Measurements from ENCODE around the gene MGMT. TPM values are rescaled to one million over a fixed set of nuclear protein-coding genes. Genes with fewer than 3 reads are reported as not detected.

MGMT gene
- total RNA-seq, 1 donor from 2014 or later = 20.8 TPM

GRCh38 chr10:129523031-129523722 lies 56.1 kb downstream of the MGMT start:
- Mint-ChIP-seq H3K4me3 (ENCODE audit: unreplicated experiment) (no peak overlapping the region), H3K27ac (ENCODE audit: unreplicated experiment) (no peak overlapping the region), H3K36me3 (ENCODE audit: unreplicated experiment) (peaks cover 6% of the 10 kb centered on the region), H3K27me3 (ENCODE audit: unreplicated experiment) (no peaks in the 10 kb centered on the region), H3K9me3 (ENCODE audit: unreplicated experiment) (no peaks in the 10 kb centered on the region), H3K4me1 (ENCODE audit: unreplicated experiment) (no peaks in the 10 kb centered on the region)
- TF ChIP-seq CTCF (IDR thresholded peaks at IDR 0.05) = no peak
- DNase-seq (ENCODE audit: extremely low spot score, unreplicated experiment) = peak; percentile 69

GRCh38 chr10:129523723-129524316 lies 56.8 kb downstream of the MGMT start:
- no peaks in the 10 kb centered on the region for H3K9me3 Mint-ChIP-seq (ENCODE audit: unreplicated experiment)
- no peak for TF ChIP-seq CTCF (IDR thresholded peaks at IDR 0.05)
- no peak overlapping the region for H3K27ac Mint-ChIP-seq (ENCODE audit: unreplicated experiment)
- H3K4me1 Mint-ChIP-seq (ENCODE audit: unreplicated experiment) = no peaks in the 10 kb centered on the region
- peaks cover 6% of the 10 kb centered on the region for H3K36me3 Mint-ChIP-seq (ENCODE audit: unreplicated experiment)
- no peak overlapping the region for H3K4me3 Mint-ChIP-seq (ENCODE audit: unreplicated experiment)
- H3K27me3 Mint-ChIP-seq (ENCODE audit: unreplicated experiment) = no peaks in the 10 kb centered on the region
- DNase-seq (ENCODE audit: extremely low spot score, unreplicated experiment) = peak; percentile 71

- no peak for TF ChIP-seq CTCF (IDR thresholded peaks at IDR 0.05)
- Mint-ChIP-seq H3K9me3 (ENCODE audit: unreplicated experiment) (no peaks in the 10 kb centered on the region), H3K36me3 (ENCODE audit: unreplicated experiment) (peaks cover 3% of the 10 kb centered on the region), H3K4me3 (ENCODE audit: unreplicated experiment) (no peak overlapping the region), H3K27ac (ENCODE audit: unreplicated experiment) (no peak overlapping the region), H3K27me3 (ENCODE audit: unreplicated experiment) (no peaks in the 10 kb centered on the region), H3K4me1 (ENCODE audit: unreplicated experiment) (no peaks in the 10 kb centered on the region)
- DNase-seq (ENCODE audit: extremely low spot score, unreplicated experiment) = no peak
These were observed 57.9 kb downstream of the MGMT start for GRCh38 chr10:129524936-129525335.

- no peak for DNase-seq (ENCODE audit: extremely low spot score, unreplicated experiment)
- Mint-ChIP-seq H3K36me3 (ENCODE audit: unreplicated experiment) (peaks cover 3% of the 10 kb centered on the region), H3K4me1 (ENCODE audit: unreplicated experiment) (no peaks in the 10 kb centered on the region), H3K9me3 (ENCODE audit: unreplicated experiment) (no peaks in the 10 kb centered on the region), H3K27ac (ENCODE audit: unreplicated experiment) (no peak overlapping the region), H3K4me3 (ENCODE audit: unreplicated experiment) (no peak overlapping the region), H3K27me3 (ENCODE audit: unreplicated experiment) (no peaks in the 10 kb centered on the region)
- no peak for TF ChIP-seq CTCF (IDR thresholded peaks at IDR 0.05)
These were observed 58.4 kb downstream of the MGMT start for GRCh38 chr10:129525401-129525801.

- DNase-seq (ENCODE audit: extremely low spot score, unreplicated experiment) = no peak
- H3K4me1 Mint-ChIP-seq (ENCODE audit: unreplicated experiment) = peaks cover 4% of the 10 kb centered on the region
- no peak overlapping the region for H3K27ac Mint-ChIP-seq (ENCODE audit: unreplicated experiment)
- peaks cover 3% of the 10 kb centered on the region for H3K36me3 Mint-ChIP-seq (ENCODE audit: unreplicated experiment)
- H3K9me3 Mint-ChIP-seq (ENCODE audit: unreplicated experiment) = no peaks in the 10 kb centered on the region
- H3K27me3 Mint-ChIP-seq (ENCODE audit: unreplicated experiment) = no peaks in the 10 kb centered on the region
- TF ChIP-seq CTCF (IDR thresholded peaks at IDR 0.05) = no peak
- H3K4me3 Mint-ChIP-seq (ENCODE audit: unreplicated experiment) = no peak overlapping the region
These were observed 59.9 kb downstream of the MGMT start for GRCh38 chr10:129526943-129527342.
